HG03342 (cell line): ENCODE measurements around the gene TNK1.

Source experiments
- ATAC-seq: cut with Tn5 transposase; IDR thresholded peaks from one replicate; pipeline ENCODE4 v1.9.1; 2021; ENCODE audit warnings: mild to moderate bottlenecking, moderate library complexity; ENCODE audit not compliant: unreplicated experiment

Gene TNK1

GRCh38 chr17:7408863-7409262 is 28.0 kb downstream of the TNK1 start:
- no peak for ATAC-seq

- ATAC-seq: no peak
These were observed 28.8 kb downstream of the TNK1 start for GRCh38 chr17:7409716-7410115.

GRCh38 chr17:7410634-7411426 is 29.9 kb downstream of the TNK1 start:
- ATAC-seq: no peak

- ATAC-seq: no peak
These were observed 30.5 kb downstream of the TNK1 start for GRCh38 chr17:7411427-7411750.

- ATAC-seq: no peak
These were observed 32.6 kb downstream of the TNK1 start for GRCh38 chr17:7413346-7413985.

GRCh38 chr17:7414837-7415236 is 33.9 kb downstream of the TNK1 start:
- ATAC-seq: no peak

GRCh38 chr17:7415784-7416183 is 34.9 kb downstream of the TNK1 start:
- ATAC-seq: no peak

GRCh38 chr17:7416323-7416722 is 35.4 kb downstream of the TNK1 start:
- no peak for ATAC-seq

- no peak for ATAC-seq
These were observed 36.3 kb downstream of the TNK1 start for GRCh38 chr17:7417056-7417655.

- ATAC-seq: no peak
These were observed 37.7 kb downstream of the TNK1 start for GRCh38 chr17:7418472-7419152.

GRCh38 chr17:7419819-7420610 is 39.1 kb downstream of the TNK1 start, which contains the start of gene SPEM1:
Gene SPEM1, plus strand, starts transcription at chr17:7420324. Its CDS starts 61 bp downstream, at chr17:7420385.
- ATAC-seq: no peak

- ATAC-seq: no peak
These were observed 40.3 kb downstream of the TNK1 start for GRCh38 chr17:7421186-7421585.

- ATAC-seq: no peak
These were observed 42.8 kb downstream of the TNK1 start for GRCh38 chr17:7423679-7424078.

- ATAC-seq: no peak
These were observed 44.4 kb downstream of the TNK1 start, which contains the start of gene SPEM2 for GRCh38 chr17:7425316-7425715. Gene SPEM2, plus strand, starts transcription at chr17:7425616. Its CDS starts 73 bp downstream, at chr17:7425689.

GRCh38 chr17:7425756-7426155 is 44.9 kb downstream of the TNK1 start:
- ATAC-seq: no peak

GRCh38 chr17:7426203-7426863 is 45.4 kb downstream of the TNK1 start:
- ATAC-seq: no peak

- ATAC-seq: no peak
These were observed 46.1 kb downstream of the TNK1 start for GRCh38 chr17:7426896-7427489.

- no peak for ATAC-seq
These were observed 46.7 kb downstream of the TNK1 start for GRCh38 chr17:7427549-7427948.

- no peak for ATAC-seq
These were observed 47.7 kb downstream of the TNK1 start, which contains the start of gene SPEM3 for GRCh38 chr17:7428557-7428956. Gene SPEM3, plus strand, starts transcription at chr17:7428857. Its CDS starts 46 bp downstream, at chr17:7428903.

- ATAC-seq: no peak
These were observed 48.8 kb downstream of the TNK1 start for GRCh38 chr17:7429722-7430121.
